GM12878 (cell line): ENCODE measurements around the gene AGBL1.

Source experiments
- CHD4 ChIP-seq: fragments of 200-600 bp; sonication (generic); IDR thresholded peaks from 2 replicates; pipeline ENCODE4 v1.6.1; 2016; ENCODE audit warnings: mild to moderate bottlenecking
- POLR2A ChIP-seq: IDR thresholded peaks from 2 replicates; pipeline ENCODE4 v1.6.1; 2011; ENCODE audit warnings: low read depth, mild to moderate bottlenecking, low read length
- TAF1 ChIP-seq: IDR thresholded peaks from 2 replicates; pipeline ENCODE4 v1.6.1; 2011; ENCODE audit warnings: mild to moderate bottlenecking, low read depth, low read length, borderline replicate concordance
- TF ChIP-seq, protein P1 (sequence below), 3 experiments: IDR thresholded peaks in 2 of 3; conservative IDR thresholded peaks in 1 of 3; 2 replicates each; pipeline ENCODE4 v1.5.1; 2011; ENCODE audit warnings: low read depth in 3 of 3, low read length in 3 of 3, mild to moderate bottlenecking in 3 of 3, control low read depth in 2 of 3, moderate library complexity in 2 of 3, inconsistent platforms in 1 of 3, mixed read lengths in 1 of 3; ENCODE audit not compliant: control insufficient read depth in 2 of 3, insufficient read depth in 1 of 3; ENCODE audit errors: extremely low read depth in 1 of 3

DNA sequence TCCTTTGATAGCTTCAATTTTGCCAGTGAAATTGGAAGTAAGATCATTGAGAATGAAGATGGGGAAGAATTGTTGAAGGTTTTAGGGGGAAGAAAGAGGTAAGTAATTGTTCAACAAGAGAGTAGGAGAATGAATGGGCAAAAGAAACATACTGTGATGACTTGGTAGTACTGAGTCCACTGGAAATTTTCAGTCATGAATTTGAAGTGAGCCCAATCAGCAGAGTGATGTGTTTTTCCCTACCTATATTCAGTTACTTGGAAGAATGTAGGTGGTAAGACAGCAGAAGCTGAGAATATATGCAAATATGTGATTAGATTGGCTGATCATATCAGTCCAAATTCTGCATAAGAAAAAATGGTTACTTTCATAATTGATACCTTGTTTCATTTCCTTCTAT lies 569.6 kb downstream of the AGBL1 start:
- TF ChIP-seq, protein P1, sequence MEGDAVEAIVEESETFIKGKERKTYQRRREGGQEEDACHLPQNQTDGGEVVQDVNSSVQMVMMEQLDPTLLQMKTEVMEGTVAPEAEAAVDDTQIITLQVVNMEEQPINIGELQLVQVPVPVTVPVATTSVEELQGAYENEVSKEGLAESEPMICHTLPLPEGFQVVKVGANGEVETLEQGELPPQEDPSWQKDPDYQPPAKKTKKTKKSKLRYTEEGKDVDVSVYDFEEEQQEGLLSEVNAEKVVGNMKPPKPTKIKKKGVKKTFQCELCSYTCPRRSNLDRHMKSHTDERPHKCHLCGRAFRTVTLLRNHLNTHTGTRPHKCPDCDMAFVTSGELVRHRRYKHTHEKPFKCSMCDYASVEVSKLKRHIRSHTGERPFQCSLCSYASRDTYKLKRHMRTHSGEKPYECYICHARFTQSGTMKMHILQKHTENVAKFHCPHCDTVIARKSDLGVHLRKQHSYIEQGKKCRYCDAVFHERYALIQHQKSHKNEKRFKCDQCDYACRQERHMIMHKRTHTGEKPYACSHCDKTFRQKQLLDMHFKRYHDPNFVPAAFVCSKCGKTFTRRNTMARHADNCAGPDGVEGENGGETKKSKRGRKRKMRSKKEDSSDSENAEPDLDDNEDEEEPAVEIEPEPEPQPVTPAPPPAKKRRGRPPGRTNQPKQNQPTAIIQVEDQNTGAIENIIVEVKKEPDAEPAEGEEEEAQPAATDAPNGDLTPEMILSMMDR (IDR thresholded peaks at IDR 0.05 in 2 of 3, conservative IDR thresholded peaks at IDR 0.05 in 1 of 3; ENCODE audit: control insufficient read depth in 2 of 3, extremely low read depth in 1 of 3, insufficient read depth in 1 of 3, low read depth in 3 of 3, low read length in 3 of 3): no peak
- no peak for TF ChIP-seq CHD4
- TF ChIP-seq POLR2A: no peak
- no peak for TF ChIP-seq TAF1
